GM12874 (cell line): ENCODE measurements around the gene PDE8A.
A peak's percentile ranks its signal among the peaks of the same experiment; 100 is the strongest.

Experiments
- TF ChIP-seq, protein P1 (sequence below): IDR thresholded peaks from 2 replicates; pipeline ENCODE4 v1.5.1; 2011; ENCODE audit warnings: low read depth, mild to moderate bottlenecking, control low read depth, low read length, moderate library complexity; ENCODE audit not compliant: insufficient read depth

The PDE8A gene

DNA sequence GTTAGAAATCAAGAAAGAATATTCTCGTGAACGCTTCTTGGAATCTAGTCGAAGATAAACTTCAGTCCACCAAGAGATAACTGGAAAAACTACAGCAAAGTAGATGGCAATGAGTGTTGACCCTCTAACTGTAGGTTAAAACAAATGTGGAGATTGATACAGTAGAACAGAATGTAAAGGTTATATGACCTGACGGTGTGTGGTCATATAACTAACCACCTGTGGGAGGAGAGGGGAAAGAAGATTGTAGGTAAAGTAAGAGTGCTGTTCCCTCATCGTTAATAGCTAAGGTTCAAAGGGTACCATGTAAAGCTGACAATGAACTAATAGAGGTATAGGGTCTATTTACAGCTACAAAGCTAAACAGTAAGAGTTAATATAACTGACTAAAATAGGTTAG, 52.6 kb downstream of the PDE8A start:
- TF ChIP-seq, protein P1, sequence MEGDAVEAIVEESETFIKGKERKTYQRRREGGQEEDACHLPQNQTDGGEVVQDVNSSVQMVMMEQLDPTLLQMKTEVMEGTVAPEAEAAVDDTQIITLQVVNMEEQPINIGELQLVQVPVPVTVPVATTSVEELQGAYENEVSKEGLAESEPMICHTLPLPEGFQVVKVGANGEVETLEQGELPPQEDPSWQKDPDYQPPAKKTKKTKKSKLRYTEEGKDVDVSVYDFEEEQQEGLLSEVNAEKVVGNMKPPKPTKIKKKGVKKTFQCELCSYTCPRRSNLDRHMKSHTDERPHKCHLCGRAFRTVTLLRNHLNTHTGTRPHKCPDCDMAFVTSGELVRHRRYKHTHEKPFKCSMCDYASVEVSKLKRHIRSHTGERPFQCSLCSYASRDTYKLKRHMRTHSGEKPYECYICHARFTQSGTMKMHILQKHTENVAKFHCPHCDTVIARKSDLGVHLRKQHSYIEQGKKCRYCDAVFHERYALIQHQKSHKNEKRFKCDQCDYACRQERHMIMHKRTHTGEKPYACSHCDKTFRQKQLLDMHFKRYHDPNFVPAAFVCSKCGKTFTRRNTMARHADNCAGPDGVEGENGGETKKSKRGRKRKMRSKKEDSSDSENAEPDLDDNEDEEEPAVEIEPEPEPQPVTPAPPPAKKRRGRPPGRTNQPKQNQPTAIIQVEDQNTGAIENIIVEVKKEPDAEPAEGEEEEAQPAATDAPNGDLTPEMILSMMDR, result no peak

DNA sequence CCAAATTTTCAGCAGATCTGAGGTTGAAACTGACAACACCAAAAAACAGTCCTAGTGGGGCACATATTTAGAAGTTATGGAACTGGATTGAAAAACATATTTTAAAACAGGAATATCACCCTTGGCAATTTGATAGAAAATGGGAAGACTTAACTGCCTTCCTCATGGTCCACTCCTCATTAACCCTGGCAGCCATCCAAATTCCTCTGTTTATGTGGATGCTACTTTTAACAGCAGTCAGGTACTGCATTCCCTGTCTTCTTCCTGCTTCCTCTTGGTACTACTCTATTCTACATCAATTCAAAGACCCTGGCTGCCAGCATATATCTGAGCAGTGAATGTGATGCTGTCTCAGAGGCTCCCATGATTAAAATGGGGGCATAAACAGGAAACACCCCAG, 54.3 kb downstream of the PDE8A start:
- TF ChIP-seq, protein P1, result no peak

DNA sequence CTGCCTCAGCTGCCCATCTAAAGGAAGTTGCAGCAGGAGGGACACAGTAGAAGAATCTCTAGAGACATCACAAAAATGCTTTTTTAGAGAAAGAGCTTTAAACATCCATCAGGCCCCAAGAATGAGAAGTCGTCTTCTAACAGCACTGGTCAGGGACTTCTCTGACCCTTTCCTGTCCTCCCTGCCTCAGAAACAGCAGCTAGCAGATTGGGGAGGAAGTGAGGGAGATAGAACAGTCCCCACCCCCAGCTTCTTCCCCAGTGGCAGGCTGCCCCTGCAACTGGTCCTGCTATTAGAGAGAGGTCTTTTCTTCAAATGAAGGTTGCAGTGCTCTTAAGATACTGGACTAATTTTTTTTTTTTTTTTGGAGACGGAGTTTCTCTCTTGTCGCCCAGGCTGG, 55.1 kb downstream of the PDE8A start:
- TF ChIP-seq, protein P1, result no peak

DNA sequence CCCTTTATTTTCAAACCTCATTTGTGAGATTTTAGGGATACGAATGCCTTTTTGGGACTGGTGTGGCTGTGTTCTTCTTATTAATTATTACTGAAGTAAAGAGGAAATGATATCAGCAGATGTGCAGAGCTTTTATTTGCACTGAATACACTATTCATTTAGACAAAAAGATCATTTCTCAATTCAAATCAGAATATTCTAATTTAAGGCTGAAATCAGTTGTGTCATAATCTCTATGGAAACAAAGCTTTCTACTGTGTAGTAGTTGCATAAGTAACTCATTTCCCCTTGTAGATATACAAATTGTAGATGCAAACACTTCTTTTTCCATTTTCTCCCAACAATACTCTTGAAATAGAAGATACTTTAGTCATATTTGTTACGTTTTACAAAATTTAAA, 56.0 kb downstream of the PDE8A start:
- TF ChIP-seq, protein P1, result no peak

DNA sequence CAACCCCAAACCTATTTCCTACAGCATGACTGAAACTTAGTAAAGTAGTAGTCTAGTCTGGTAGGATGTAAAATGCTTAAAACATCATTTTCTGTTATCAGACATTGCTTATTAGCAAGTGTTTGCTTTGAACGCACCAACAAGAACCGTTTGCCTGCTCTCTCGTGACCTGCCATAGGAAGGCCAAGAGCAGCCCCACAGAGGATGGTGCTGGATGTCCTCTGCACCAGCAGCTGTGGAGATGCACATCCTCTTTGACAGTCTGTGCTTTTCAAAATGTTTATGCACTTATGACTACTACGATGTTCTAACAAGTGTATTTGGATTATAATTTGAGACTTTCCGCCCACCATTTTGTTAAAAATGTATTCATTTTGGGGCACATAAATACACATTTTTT, 59.6 kb downstream of the PDE8A start:
- TF ChIP-seq, protein P1, result no peak

DNA sequence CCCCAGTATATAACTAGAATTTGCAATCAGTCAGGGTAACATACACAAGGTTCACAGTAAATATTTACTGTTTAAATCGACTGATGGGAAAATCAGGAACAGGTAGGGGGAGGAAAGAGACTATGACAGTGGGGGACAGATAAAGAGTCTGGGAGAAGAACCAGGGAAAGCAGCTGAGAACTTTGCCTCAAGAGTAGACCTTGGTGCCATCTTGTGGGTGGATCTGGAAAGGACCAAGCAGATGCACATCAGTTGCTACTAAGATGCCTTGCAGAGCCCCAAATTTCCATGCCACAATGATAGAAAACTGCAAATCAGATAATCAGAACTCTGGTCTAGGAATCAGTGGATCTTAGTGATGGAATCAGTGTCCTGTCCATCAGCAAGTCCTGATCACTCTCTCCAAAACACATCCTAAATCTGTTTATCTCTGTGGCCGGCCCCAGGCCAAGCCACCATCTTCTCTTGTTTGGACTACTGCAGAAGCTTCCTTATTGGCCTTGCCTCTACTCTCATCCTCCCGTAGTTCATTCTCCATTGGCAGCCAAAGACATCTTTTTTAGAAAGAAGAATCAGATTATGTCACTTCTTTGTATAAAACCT, 62.7 kb downstream of the PDE8A start:
- TF ChIP-seq, protein P1, result peak; percentile 65

DNA sequence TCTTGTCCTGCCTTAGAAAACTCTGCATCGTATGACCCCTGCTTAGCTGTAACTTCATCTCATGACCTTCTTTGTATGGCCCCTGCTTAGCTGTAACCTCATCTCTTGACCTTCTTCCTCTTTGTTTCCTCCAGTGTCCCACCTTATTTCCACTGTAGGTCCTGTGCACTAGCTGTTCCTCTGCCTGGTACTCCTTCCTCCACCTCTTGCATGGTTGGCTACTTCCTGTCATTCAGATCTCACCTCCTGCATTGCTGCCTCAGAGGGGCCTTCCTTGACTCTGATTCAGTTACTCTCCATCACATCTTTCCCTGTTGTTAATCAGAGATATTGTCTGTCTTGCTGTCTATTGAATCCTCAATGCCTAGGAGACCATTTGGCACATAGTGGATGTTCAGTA, 63.2 kb downstream of the PDE8A start:
- TF ChIP-seq, protein P1, result no peak
